Colonic mucosa (tissue), 4 donors: ENCODE results near the gene WNT4. TPM values are rescaled to one million over a fixed set of nuclear protein-coding genes. Genes with fewer than 3 reads are reported as not detected.

Experiments used
- DNase-seq: peaks from one replicate; pipeline ENCODE4 v3.0.0-alpha.2; 2020
- H3K27ac ChIP-seq: fragments of 200-600 bp; one replicate; pipeline ENCODE4 v1.8.0; 2021
- H3K27me3 ChIP-seq: fragments of 200-600 bp; one replicate; pipeline ENCODE4 v1.8.0; 2021
- H3K36me3 ChIP-seq: fragments of 200-600 bp; one replicate; pipeline ENCODE4 v1.8.0; 2021
- H3K4me1 ChIP-seq: fragments of 200-600 bp; one replicate; pipeline ENCODE4 v1.8.0; 2021; ENCODE audit warnings: mild to moderate bottlenecking
- H3K4me3 ChIP-seq: fragments of 200-600 bp; one replicate; pipeline ENCODE4 v1.8.0; 2021
- H3K9ac ChIP-seq, 2 donors: one replicate each; pipeline ENCODE4 v1.7.0; 2013; ENCODE audit warnings: control low read depth in 2 of 2, low read depth in 2 of 2, low read length in 2 of 2
- H3K9me3 ChIP-seq: fragments of 200-600 bp; one replicate; pipeline ENCODE4 v1.8.0; 2021
- CTCF ChIP-seq: fragments of 200-600 bp; IDR thresholded peaks from one replicate; pipeline ENCODE4 v1.8.0; 2022; ENCODE audit warnings: antibody characterized with exemption, mild to moderate bottlenecking
- intact Hi-C: fragments of 100-400 bp; cut with DNase I; formaldehyde crosslinking; loops from one replicate; pipeline ENCODE4 v1.14.1; 2022
- total RNA-seq, 2 donors: library from RNA; stranded (reverse); fragmentation: NEBNext Ultra II Directional in 1 of 2; extraction: Animal tissue kit (Norgen Biotek cat#: 25700) in 1 of 2; gene quantifications; one replicate each; pipeline ENCODE4 v1.2.1, GENCODE V29; 2021
- donor health status: healthy.
- donor health status: DM: no; HTN: no; CAD: no.
- donor health status: DM: no; HTN: no; CAD: no.

The WNT4 gene
- total RNA-seq, 2 donors from 2014 or later: 2.5 to 2.7 TPM

- intact Hi-C loops: no loop called here
- H3K27ac ChIP-seq: no peak overlapping the region
- H3K27me3 ChIP-seq: no peaks in the 10 kb centered on the region
- H3K9ac ChIP-seq: no peak overlapping the region
- no peak for TF ChIP-seq CTCF
- H3K36me3 ChIP-seq: no peaks in the 10 kb centered on the region
- H3K4me1 ChIP-seq: peaks cover 18% of the 10 kb centered on the region
- no peaks in the 10 kb centered on the region for H3K9me3 ChIP-seq
- DNase-seq: no peak
- H3K4me3 ChIP-seq: no peak overlapping the region
These were observed 54.6 kb downstream of the WNT4 start for GRCh38 chr1:22088331-22088730.

- peaks cover 10% of the 10 kb centered on the region for H3K4me1 ChIP-seq
- intact Hi-C loops: no loop called here
These were observed 62.7 kb downstream of the WNT4 start for GRCh38 chr1:22080191-22080590.

GRCh38 chr1:22078133-22078532, 64.8 kb downstream of the WNT4 start:
- Histone ChIP-seq H3K27ac (no peak overlapping the region), H3K9ac (no peak overlapping the region), H3K27me3 (no peaks in the 10 kb centered on the region), H3K4me3 (no peak overlapping the region), H3K9me3 (no peaks in the 10 kb centered on the region), H3K36me3 (peaks cover 11% of the 10 kb centered on the region), H3K4me1 (peaks cover 20% of the 10 kb centered on the region)
- no peak for DNase-seq
- TF ChIP-seq CTCF: no peak
- intact Hi-C loops: no loop called here

More at GRCh38 chr1:22080191-22080590, 62.7 kb downstream of the WNT4 start:
- H3K9me3 ChIP-seq: no peaks in the 10 kb centered on the region
- no peak overlapping the region for H3K4me3 ChIP-seq
- no peak for DNase-seq
- no peak overlapping the region for H3K9ac ChIP-seq
- no peak overlapping the region for H3K27ac ChIP-seq
- no peak for TF ChIP-seq CTCF
- no peaks in the 10 kb centered on the region for H3K27me3 ChIP-seq
- H3K36me3 ChIP-seq: peaks cover 11% of the 10 kb centered on the region

- no peak for DNase-seq
- intact Hi-C loops: no loop called here
- no peak overlapping the region for H3K4me3 ChIP-seq
- H3K9me3 ChIP-seq: no peaks in the 10 kb centered on the region
- peaks cover 20% of the 10 kb centered on the region for H3K4me1 ChIP-seq
- peaks cover 11% of the 10 kb centered on the region for H3K36me3 ChIP-seq
- TF ChIP-seq CTCF: no peak
- no peaks in the 10 kb centered on the region for H3K27me3 ChIP-seq
- no peak overlapping the region for H3K27ac ChIP-seq
- no peak overlapping the region for H3K9ac ChIP-seq
These were observed 65.2 kb downstream of the WNT4 start for GRCh38 chr1:22077728-22078127.

- Histone ChIP-seq H3K27ac (peak overlapping the region; percentile 17), H3K36me3 (no peaks in the 10 kb centered on the region), H3K4me1 (peaks cover 20% of the 10 kb centered on the region), H3K4me3 (no peak overlapping the region), H3K9ac (no peak overlapping the region), H3K27me3 (no peaks in the 10 kb centered on the region), H3K9me3 (no peaks in the 10 kb centered on the region)
- no peak for TF ChIP-seq CTCF
- intact Hi-C loops: no loop called here
- DNase-seq: no peak
These were observed 66.6 kb downstream of the WNT4 start for GRCh38 chr1:22076346-22076745.

GRCh38 chr1:22075718-22076117, 67.2 kb downstream of the WNT4 start:
- no peaks in the 10 kb centered on the region for H3K36me3 ChIP-seq
- TF ChIP-seq CTCF: no peak
- peak overlapping the region; percentile 17 for H3K27ac ChIP-seq
- H3K27me3 ChIP-seq: no peaks in the 10 kb centered on the region
- H3K9me3 ChIP-seq: no peaks in the 10 kb centered on the region
- H3K9ac ChIP-seq: no peak overlapping the region
- H3K4me1 ChIP-seq: peaks cover 20% of the 10 kb centered on the region
- no peak for DNase-seq
- H3K4me3 ChIP-seq: no peak overlapping the region
- intact Hi-C loops: no loop called here
